ENCODE results near the gene FAM120AOS.
"Not testable (repeated sequence)": the region's sequence is repeated elsewhere in the genome, so short reads cannot be mapped to it uniquely, and the experiment has no call there.

Gene FAM120AOS

GRCh38 chr9:93450945-93451815, 2.2 kb downstream of the FAM120AOS start, which contains the start of gene FAM120A:
TSS of gene FAM120A (plus strand) at chr9:93451685. CDS start at chr9:93451916, 231 bp downstream.
- no peak for DNase-seq (ENCODE audit: extremely low read depth, low read depth)
- peak within 1 kb of the TSS; percentile 89 for H3K4me3 ChIP-seq (replicated peaks; ENCODE audit: low read depth, low read length)
- TF ChIP-seq CTCF (IDR thresholded peaks at IDR 0.05; ENCODE audit: low read depth, low read length, missing control alignments), result no peak

GRCh38 chr9:93447655-93448054, 5.7 kb downstream of the FAM120AOS start:
- no peak for TF ChIP-seq CTCF (IDR thresholded peaks at IDR 0.05; ENCODE audit: low read depth, low read length, missing control alignments)
- no peak for DNase-seq (ENCODE audit: extremely low read depth, low read depth)
- no peak overlapping the region for H3K4me3 ChIP-seq (replicated peaks; ENCODE audit: low read depth, low read length)

GRCh38 chr9:93446073-93446472, 7.3 kb downstream of the FAM120AOS start:
- DNase-seq (ENCODE audit: extremely low read depth, low read depth), result no peak
- no peak overlapping the region for H3K4me3 ChIP-seq (replicated peaks; ENCODE audit: low read depth, low read length)
- TF ChIP-seq CTCF (IDR thresholded peaks at IDR 0.05; ENCODE audit: low read depth, low read length, missing control alignments), result no peak

- H3K4me3 ChIP-seq (replicated peaks; ENCODE audit: low read depth, low read length), result no peak overlapping the region
- no peak for DNase-seq (ENCODE audit: extremely low read depth, low read depth)
- TF ChIP-seq CTCF (IDR thresholded peaks at IDR 0.05; ENCODE audit: low read depth, low read length, missing control alignments), result no peak
Measured at GRCh38 chr9:93440896-93441580, 12.3 kb downstream of the FAM120AOS start.

- not testable (repeated sequence) for DNase-seq (ENCODE audit: extremely low read depth, low read depth); H3K4me3 ChIP-seq (replicated peaks; ENCODE audit: low read depth, low read length)
Measured at GRCh38 chr9:93439301-93439700, 14.1 kb downstream of the FAM120AOS start.

GRCh38 chr9:93437996-93438395, 15.4 kb downstream of the FAM120AOS start:
- TF ChIP-seq CTCF (IDR thresholded peaks at IDR 0.05; ENCODE audit: low read depth, low read length, missing control alignments), result no peak
- DNase-seq (ENCODE audit: extremely low read depth, low read depth), result no peak
- no peak overlapping the region for H3K4me3 ChIP-seq (replicated peaks; ENCODE audit: low read depth, low read length)
